HG03521 (cell line): ENCODE data around the gene RELB.

Source experiments
- ATAC-seq: cut with Tn5 transposase; IDR thresholded peaks from one replicate; pipeline ENCODE4 v1.9.1; 2021; ENCODE audit warnings: mild to moderate bottlenecking, moderate library complexity; ENCODE audit not compliant: unreplicated experiment

The RELB gene

GRCh38 chr19:45057444-45057843, 56.2 kb downstream of the RELB start:
- ATAC-seq, result no peak

GRCh38 chr19:45058622-45059159, 57.4 kb downstream of the RELB start:
- ATAC-seq, result no peak

- ATAC-seq, result no peak
These were observed 58.1 kb downstream of the RELB start for GRCh38 chr19:45059258-45059965.

GRCh38 chr19:45061965-45062364, 60.7 kb downstream of the RELB start:
- no peak for ATAC-seq

- ATAC-seq, result no peak
These were observed 62.9 kb downstream of the RELB start for GRCh38 chr19:45063851-45064801.

- no peak for ATAC-seq
These were observed 65.8 kb downstream of the RELB start for GRCh38 chr19:45066921-45067661.

- ATAC-seq, result no peak
These were observed 66.8 kb downstream of the RELB start for GRCh38 chr19:45068041-45068440.

GRCh38 chr19:45069056-45069455, 67.8 kb downstream of the RELB start:
- no peak for ATAC-seq

- ATAC-seq, result no peak
These were observed 69.0 kb downstream of the RELB start for GRCh38 chr19:45070214-45070613.

GRCh38 chr19:45070861-45071544, 69.7 kb downstream of the RELB start:
- ATAC-seq, result no peak

- ATAC-seq, result no peak
These were observed 70.3 kb downstream of the RELB start for GRCh38 chr19:45071545-45071938.

- no peak for ATAC-seq
These were observed 70.9 kb downstream of the RELB start for GRCh38 chr19:45071969-45072790.

- no peak for ATAC-seq
These were observed 73.6 kb downstream of the RELB start for GRCh38 chr19:45074744-45075300.

GRCh38 chr19:45075301-45076028, 74.2 kb downstream of the RELB start:
- peak; percentile 50 for ATAC-seq

- peak; percentile 42 for ATAC-seq
These were observed 75.0 kb downstream of the RELB start, which contains the start of gene ZNF296 for GRCh38 chr19:45076029-45076850. Gene ZNF296, minus strand, starts transcription at chr19:45076478. Its CDS starts 105 bp downstream, at chr19:45076373.

- no peak for ATAC-seq
These were observed 75.8 kb downstream of the RELB start for GRCh38 chr19:45076851-45077730.
